PC-3 (cell line): ENCODE results near the gene CHD2. TPM values are rescaled to one million over a fixed set of nuclear protein-coding genes. Genes with fewer than 3 reads are reported as not detected.
A peak's percentile ranks its signal among the peaks of the same experiment; 100 is the strongest.

Experiments used
- ATAC-seq: fragments of 200-7000 bp; cut with Tn5 transposase; 2 replicates; pipeline ENCODE4 v1.9.1; 2020; ENCODE audit warnings: mild to moderate bottlenecking, moderate library complexity
- BruUV-seq: library from RNA; stranded (reverse); fragments of 400-500 nt; replicated peaks from 2 replicates; lab custom pipeline; 2021; lab: Mats Ljungman, UMichigan
- CTCF ChIA-PET: fragments of 300-600 bp; sonication (Branson Sonifier 250); formaldehyde crosslinking; loops from one replicate; lab custom pipeline; 2022; ENCODE audit warnings: antibody characterized with exemption; lab: Charles Lee
- POLR2A ChIA-PET: fragments of 300-600 bp; sonication (Branson Sonifier 250); formaldehyde crosslinking; loops from one replicate; lab custom pipeline; 2022; ENCODE audit warnings: antibody characterized with exemption; ENCODE audit not compliant: unreplicated experiment; lab: Charles Lee
- DNase-seq: peaks from one replicate; pipeline ENCODE4 v3.0.0-alpha.2; 2015
- H2AFZ ChIP-seq: fragments of 300-600 bp; sonication (generic); 2 replicates; pipeline ENCODE4 v1.6.0; 2016; ENCODE audit warnings: antibody characterized with exemption, low read length
- H3F3A ChIP-seq: fragments of 300-600 bp; sonication (generic); one replicate; pipeline ENCODE4 v1.6.0; 2017; ENCODE audit warnings: antibody characterized with exemption, low read length, control low read depth, mild to moderate bottlenecking; ENCODE audit not compliant: unreplicated experiment
- H3K27ac ChIP-seq: fragments of 300-600 bp; sonication (generic); 2 replicates; pipeline ENCODE4 v1.5.1; 2016; ENCODE audit warnings: mild to moderate bottlenecking, low read length
- H3K27me3 ChIP-seq: fragments of 300-600 bp; sonication (generic); 2 replicates; pipeline ENCODE4 v1.6.1; 2016; ENCODE audit warnings: low read length, mixed read lengths
- H3K36me3 ChIP-seq: fragments of 300-600 bp; sonication (generic); 2 replicates; pipeline ENCODE4 v1.6.1; 2016; ENCODE audit warnings: low read depth, mixed run types, low read length, mixed read lengths
- H3K4me1 ChIP-seq: fragments of 300-600 bp; sonication (generic); 2 replicates; pipeline ENCODE4 v1.5.1; 2016; ENCODE audit warnings: low read length; ENCODE audit not compliant: insufficient read depth
- H3K4me2 ChIP-seq: fragments of 300-600 bp; sonication (generic); 2 replicates; pipeline ENCODE4 v1.6.0; 2016; ENCODE audit warnings: low read length
- H3K4me3 ChIP-seq: fragments of 300-600 bp; sonication (generic); 2 replicates; pipeline ENCODE4 v1.5.1; 2016; ENCODE audit warnings: mild to moderate bottlenecking, low read length, mixed read lengths
- H3K79me2 ChIP-seq: fragments of 300-600 bp; sonication (generic); 2 replicates; pipeline ENCODE4 v1.6.1; 2017; ENCODE audit warnings: low read length, mixed read lengths
- H3K9ac ChIP-seq: fragments of 300-600 bp; sonication (generic); 2 replicates; pipeline ENCODE4 v1.6.0; 2016; ENCODE audit warnings: mild to moderate bottlenecking, low read length
- H3K9me2 ChIP-seq: fragments of 300-600 bp; sonication (generic); replicated peaks from 2 replicates; pipeline ENCODE4 v1.6.1; 2016; ENCODE audit warnings: mixed run types, low read length, mixed read lengths
- H3K9me3 ChIP-seq: fragments of 300-600 bp; sonication (generic); 2 replicates; pipeline ENCODE4 v1.6.1; 2016; ENCODE audit warnings: low read length, mixed read lengths
- H4K20me1 ChIP-seq: fragments of 300-600 bp; sonication (generic); 2 replicates; pipeline ENCODE4 v1.6.1; 2016; ENCODE audit warnings: low read length, mixed read lengths
- CTCF ChIP-seq: fragments of 300-600 bp; sonication (generic); conservative IDR thresholded peaks from 2 replicates; pipeline ENCODE4 v1.5.1; 2017; ENCODE audit warnings: antibody characterized with exemption, low read depth, mild to moderate bottlenecking, low read length
- EZH2 ChIP-seq: fragments of 300-600 bp; sonication (generic); IDR thresholded peaks from one replicate; pipeline ENCODE4 v1.6.1; 2017; ENCODE audit warnings: antibody characterized with exemption, mild to moderate bottlenecking, low read length; ENCODE audit not compliant: unreplicated experiment
- EZH2phosphoT487 ChIP-seq: fragments of 300-600 bp; sonication (generic); IDR thresholded peaks from 2 replicates; pipeline ENCODE4 v1.6.1; 2018; ENCODE audit warnings: mild to moderate bottlenecking, antibody characterized with exemption, low read length, borderline replicate concordance
- intact Hi-C: fragments of 100-400 bp; cut with micrococcal nuclease; formaldehyde crosslinking; loops from 2 replicates; pipeline ENCODE4 v1.9.0; 2023
- total RNA-seq: library from RNA; depleted of rRNA; stranded (reverse); fragments of >200 nt; gene quantifications from 2 replicates; pipeline ENCODE4 v1.2.3, GENCODE V29; 2014

The CHD2 gene
- total RNA-seq, 1 experiment from 2014 or later: 42.7 TPM

GRCh38 chr15:92861742-92862141 lies 38.4 kb upstream of the CHD2 start:
- Histone ChIP-seq H3F3A (no peaks in the 10 kb centered on the region), H3K9ac (no peak overlapping the region), H3K79me2 (no peaks in the 10 kb centered on the region), H3K9me3 (no peaks in the 10 kb centered on the region), H2AFZ (no peak overlapping the region), H3K4me3 (no peak overlapping the region), H3K4me1 (no peaks in the 10 kb centered on the region), H3K4me2 (no peak overlapping the region), H3K9me2 (no peaks in the 10 kb centered on the region), H3K36me3 (no peaks in the 10 kb centered on the region), H4K20me1 (no peaks in the 10 kb centered on the region), H3K27ac (no peak overlapping the region), H3K27me3 (no peaks in the 10 kb centered on the region)
- POLR2A ChIA-PET: no interaction called here
- CTCF ChIA-PET: no interaction called here
- BruUV-seq: no TSS peak
- TF ChIP-seq EZH2: no peak
- TF ChIP-seq CTCF: no peak
- TF ChIP-seq EZH2phosphoT487: no peak
- ATAC-seq (no peak), DNase-seq (no peak)
- intact Hi-C loops: no loop called here

GRCh38 chr15:92864127-92864814 lies 35.9 kb upstream of the CHD2 start:
- Histone ChIP-seq H3K9me3 (no peaks in the 10 kb centered on the region), H2AFZ (no peak overlapping the region), H3K4me1 (peaks cover 4% of the 10 kb centered on the region; the same call in 1 of the 2 replicates), H3K27me3 (no peaks in the 10 kb centered on the region), H4K20me1 (no peaks in the 10 kb centered on the region), H3K9me2 (no peaks in the 10 kb centered on the region), H3K79me2 (no peaks in the 10 kb centered on the region), H3K4me3 (no peak overlapping the region), H3K9ac (no peak overlapping the region), H3K36me3 (no peaks in the 10 kb centered on the region), H3K4me2 (no peak overlapping the region), H3K27ac (no peak overlapping the region), H3F3A (no peaks in the 10 kb centered on the region)
- ChIA-PET CTCF (no interaction called here), POLR2A (no interaction called here)
- no TSS peak for BruUV-seq
- no peak for TF ChIP-seq EZH2phosphoT487
- no peak for TF ChIP-seq CTCF
- TF ChIP-seq EZH2: no peak
- no peak for ATAC-seq
- no peak for DNase-seq
- intact Hi-C loops: no loop called here

GRCh38 chr15:92869263-92869940 lies 30.7 kb upstream of the CHD2 start:
- POLR2A ChIA-PET: no interaction called here
- peak overlapping the region; percentile 74 for H2AFZ ChIP-seq
- H3K4me2 ChIP-seq: peak overlapping the region; percentile 36

More at GRCh38 chr15:92869263-92869940, 30.7 kb upstream of the CHD2 start:
- Histone ChIP-seq H3K79me2 (no peaks in the 10 kb centered on the region), H3K9ac (no peak overlapping the region), H3K27ac (peak overlapping the region; percentile 43), H3K9me3 (no peaks in the 10 kb centered on the region), H3K36me3 (no peaks in the 10 kb centered on the region), H3K4me3 (no peak overlapping the region), H3K4me1 (peaks cover 17% of the 10 kb centered on the region), H3F3A (no peaks in the 10 kb centered on the region), H4K20me1 (no peaks in the 10 kb centered on the region), H3K27me3 (no peaks in the 10 kb centered on the region), H3K9me2 (no peaks in the 10 kb centered on the region)
- CTCF ChIA-PET: interaction anchor here (0.6 to 0.7 kb wide), 2 partner anchors 13 to 190 kb away, joined by 3 to 5 read pairs; no protein-coding TSS in a partner anchor
- BruUV-seq: no TSS peak
- peak; percentile 88 for DNase-seq
- TF ChIP-seq EZH2phosphoT487: no peak
- no peak for TF ChIP-seq CTCF
- TF ChIP-seq EZH2: no peak
- ATAC-seq: peak; percentile 74
- intact Hi-C loops: no loop called here
